Kidney epithelial cell (primary cell): ENCODE data around the gene ETV6. TPM values are rescaled to one million over a fixed set of nuclear protein-coding genes. Genes with fewer than 3 reads are reported as not detected.

ENCODE experiments used
- DNase-seq: peaks from one replicate; pipeline ENCODE4 v3.0.0-alpha.2; 2010; ENCODE audit warnings: low read depth
- H3K27me3 ChIP-seq: 2 replicates; pipeline ENCODE4 v1.6.0; 2011; ENCODE audit warnings: low read length; ENCODE audit not compliant: control insufficient read depth, insufficient read depth
- H3K36me3 ChIP-seq: 2 replicates; pipeline ENCODE4 v1.5.1; 2011; ENCODE audit warnings: low read length; ENCODE audit not compliant: control insufficient read depth, insufficient read depth
- H3K4me3 ChIP-seq: 2 replicates; pipeline ENCODE4 v1.5.1; 2011; ENCODE audit warnings: low read depth, mild to moderate bottlenecking, control low read depth, low read length
- total RNA-seq: library from RNA; depleted of rRNA; stranded (reverse); fragments of >200 nt; gene quantifications from 2 replicates; pipeline ENCODE4 v1.2.3, GENCODE V29; 2015
- TF ChIP-seq, protein P1 (sequence below): IDR thresholded peaks from 2 replicates; pipeline ENCODE4 v1.5.1; 2011; ENCODE audit warnings: mild to moderate bottlenecking, moderate library complexity, low read length, control low read depth, inconsistent platforms; ENCODE audit not compliant: insufficient read depth, poor library complexity, severe bottlenecking

Gene ETV6
- total RNA-seq, 1 donor from 2014 or later: 17.6 TPM

DNA sequence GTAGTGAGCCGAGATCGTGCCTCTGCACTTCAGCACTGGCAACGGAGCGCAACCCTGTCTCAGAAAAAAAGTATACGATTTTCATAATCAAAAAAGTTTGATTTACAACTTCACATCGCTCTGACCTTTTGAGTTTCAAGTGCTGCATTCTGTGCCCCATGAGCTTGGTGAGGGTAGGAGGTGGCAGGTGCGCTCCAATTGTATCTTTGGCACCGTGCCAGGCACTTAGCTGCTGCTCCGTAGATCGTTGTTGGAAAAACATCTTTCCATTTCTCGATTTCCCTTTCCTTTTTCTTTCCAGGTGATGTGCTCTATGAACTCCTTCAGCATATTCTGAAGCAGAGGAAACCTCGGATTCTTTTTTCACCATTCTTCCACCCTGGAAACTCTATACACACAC lies 203.7 kb downstream of the ETV6 start:
- Histone ChIP-seq H3K36me3 (no peaks in the 10 kb centered on the region), H3K27me3 (no peaks in the 10 kb centered on the region), H3K4me3 (no peak overlapping the region)
- TF ChIP-seq, protein P1, sequence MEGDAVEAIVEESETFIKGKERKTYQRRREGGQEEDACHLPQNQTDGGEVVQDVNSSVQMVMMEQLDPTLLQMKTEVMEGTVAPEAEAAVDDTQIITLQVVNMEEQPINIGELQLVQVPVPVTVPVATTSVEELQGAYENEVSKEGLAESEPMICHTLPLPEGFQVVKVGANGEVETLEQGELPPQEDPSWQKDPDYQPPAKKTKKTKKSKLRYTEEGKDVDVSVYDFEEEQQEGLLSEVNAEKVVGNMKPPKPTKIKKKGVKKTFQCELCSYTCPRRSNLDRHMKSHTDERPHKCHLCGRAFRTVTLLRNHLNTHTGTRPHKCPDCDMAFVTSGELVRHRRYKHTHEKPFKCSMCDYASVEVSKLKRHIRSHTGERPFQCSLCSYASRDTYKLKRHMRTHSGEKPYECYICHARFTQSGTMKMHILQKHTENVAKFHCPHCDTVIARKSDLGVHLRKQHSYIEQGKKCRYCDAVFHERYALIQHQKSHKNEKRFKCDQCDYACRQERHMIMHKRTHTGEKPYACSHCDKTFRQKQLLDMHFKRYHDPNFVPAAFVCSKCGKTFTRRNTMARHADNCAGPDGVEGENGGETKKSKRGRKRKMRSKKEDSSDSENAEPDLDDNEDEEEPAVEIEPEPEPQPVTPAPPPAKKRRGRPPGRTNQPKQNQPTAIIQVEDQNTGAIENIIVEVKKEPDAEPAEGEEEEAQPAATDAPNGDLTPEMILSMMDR: no peak
- DNase-seq: no peak

DNA sequence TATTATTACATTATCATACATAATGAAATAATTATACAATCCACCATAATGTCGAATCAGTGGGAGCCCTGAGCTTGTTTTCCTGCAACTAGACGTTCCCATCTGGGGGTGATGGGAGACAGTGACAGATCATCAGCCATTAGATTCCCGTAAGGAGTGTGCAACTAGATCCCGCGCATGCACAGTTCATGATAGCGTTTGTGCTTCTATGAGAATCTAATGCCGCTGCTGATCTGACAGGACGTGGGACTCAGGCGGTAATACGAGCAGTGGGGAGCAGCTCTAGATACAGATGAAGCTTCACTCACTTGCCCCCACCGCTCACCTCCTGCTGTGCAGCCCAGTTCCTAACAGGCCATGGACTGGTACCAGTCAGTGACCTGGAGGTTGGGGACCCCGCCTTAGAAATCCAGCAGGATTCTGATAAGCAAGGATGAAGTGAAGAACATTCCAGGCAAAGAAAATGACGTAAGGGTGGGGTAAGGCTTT lies 204.6 kb downstream of the ETV6 start:
- no peaks in the 10 kb centered on the region for H3K36me3 ChIP-seq
- DNase-seq: no peak
- no peak overlapping the region for H3K4me3 ChIP-seq
- TF ChIP-seq, protein P1: no peak
- H3K27me3 ChIP-seq: no peaks in the 10 kb centered on the region

DNA sequence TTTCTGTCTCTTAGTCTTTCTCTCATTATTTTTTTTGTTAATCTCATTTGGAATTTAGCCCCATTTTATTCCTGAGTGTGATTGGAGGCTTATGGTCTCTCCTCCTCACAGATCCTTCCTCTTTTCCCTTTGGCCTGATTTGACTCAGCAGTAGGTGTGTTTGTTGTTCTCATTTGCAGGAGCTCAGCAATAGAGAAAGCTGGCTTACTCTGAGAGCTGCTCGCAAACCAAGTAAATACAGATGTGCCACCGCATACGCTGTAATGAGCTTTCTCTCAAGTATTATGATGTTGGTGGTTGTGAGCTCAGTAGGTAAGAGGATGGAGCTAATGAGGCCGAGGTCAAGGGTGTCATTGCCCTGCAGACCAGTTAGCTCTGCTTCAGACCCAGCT lies 206.5 kb downstream of the ETV6 start:
- no peak for DNase-seq
- Histone ChIP-seq H3K4me3 (no peak overlapping the region), H3K27me3 (no peaks in the 10 kb centered on the region), H3K36me3 (no peaks in the 10 kb centered on the region)
- TF ChIP-seq, protein P1: no peak

DNA sequence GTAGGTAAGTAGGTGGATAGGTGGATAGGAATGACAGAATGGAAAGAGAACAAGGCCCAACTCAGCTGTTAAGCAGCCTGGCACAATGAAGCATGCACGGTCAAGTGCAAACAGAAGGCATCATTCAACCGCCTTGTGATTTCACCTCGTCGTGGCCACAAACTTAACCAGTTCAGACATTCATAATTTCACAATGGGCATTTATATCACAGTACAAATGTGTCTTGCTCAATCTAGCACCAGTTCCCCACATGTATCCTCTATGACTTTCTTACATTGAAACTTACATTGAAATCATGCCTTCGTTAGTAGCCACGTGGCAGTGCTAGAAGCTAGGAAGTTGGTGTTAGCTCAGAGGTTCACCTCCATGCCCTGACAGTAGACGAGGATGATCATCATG lies 207.5 kb downstream of the ETV6 start:
- Histone ChIP-seq H3K4me3 (no peak overlapping the region), H3K27me3 (no peaks in the 10 kb centered on the region), H3K36me3 (peaks cover 1% of the 10 kb centered on the region)
- TF ChIP-seq, protein P1: no peak
- DNase-seq: no peak

DNA sequence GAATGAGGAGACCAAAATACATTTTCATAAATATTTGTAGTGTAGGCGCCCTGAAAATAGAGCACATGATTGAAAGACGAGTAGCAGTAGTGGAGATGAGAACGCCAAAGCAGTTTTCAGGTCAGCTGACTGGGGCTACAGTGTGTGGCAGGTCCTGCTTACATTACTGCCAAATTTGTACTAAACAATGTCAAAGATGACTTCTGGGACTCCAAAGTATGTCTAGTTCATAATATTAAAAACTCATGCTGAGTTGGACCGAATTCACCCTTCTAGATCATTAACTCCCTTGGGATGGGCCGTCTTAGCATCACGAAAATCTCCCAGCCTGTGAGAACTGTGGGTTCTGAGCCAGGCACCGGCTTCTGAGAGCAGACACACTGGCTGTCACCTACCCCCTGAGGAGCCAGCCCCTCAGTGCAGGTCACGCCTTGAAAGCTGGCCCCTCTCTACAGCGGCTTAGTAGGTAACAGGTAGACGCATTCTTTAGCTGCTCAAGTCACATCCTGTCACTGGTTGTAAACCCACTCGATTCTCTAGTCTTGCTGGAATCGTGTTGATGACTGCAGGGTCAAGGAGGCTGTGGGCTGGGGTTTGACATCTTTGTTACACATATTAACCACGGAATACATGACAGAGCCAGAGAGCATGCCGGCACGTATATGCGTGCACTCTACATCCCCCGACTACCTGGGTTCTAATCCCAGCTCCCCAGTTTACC lies 210.4 kb downstream of the ETV6 start:
- Histone ChIP-seq H3K36me3 (peaks cover 3% of the 10 kb centered on the region), H3K27me3 (no peaks in the 10 kb centered on the region), H3K4me3 (no peak overlapping the region)
- TF ChIP-seq, protein P1: no peak
- DNase-seq: no peak
